ENCODE results near the gene ECE1.
"Not testable (repeated sequence)": the region's sequence is repeated elsewhere in the genome, so short reads cannot be mapped to it uniquely, and the experiment has no call there.

ECE1 gene

GRCh38 chr1:21174654-21175323, 115.5 kb downstream of the ECE1 start:
- TF ChIP-seq, protein P1, sequence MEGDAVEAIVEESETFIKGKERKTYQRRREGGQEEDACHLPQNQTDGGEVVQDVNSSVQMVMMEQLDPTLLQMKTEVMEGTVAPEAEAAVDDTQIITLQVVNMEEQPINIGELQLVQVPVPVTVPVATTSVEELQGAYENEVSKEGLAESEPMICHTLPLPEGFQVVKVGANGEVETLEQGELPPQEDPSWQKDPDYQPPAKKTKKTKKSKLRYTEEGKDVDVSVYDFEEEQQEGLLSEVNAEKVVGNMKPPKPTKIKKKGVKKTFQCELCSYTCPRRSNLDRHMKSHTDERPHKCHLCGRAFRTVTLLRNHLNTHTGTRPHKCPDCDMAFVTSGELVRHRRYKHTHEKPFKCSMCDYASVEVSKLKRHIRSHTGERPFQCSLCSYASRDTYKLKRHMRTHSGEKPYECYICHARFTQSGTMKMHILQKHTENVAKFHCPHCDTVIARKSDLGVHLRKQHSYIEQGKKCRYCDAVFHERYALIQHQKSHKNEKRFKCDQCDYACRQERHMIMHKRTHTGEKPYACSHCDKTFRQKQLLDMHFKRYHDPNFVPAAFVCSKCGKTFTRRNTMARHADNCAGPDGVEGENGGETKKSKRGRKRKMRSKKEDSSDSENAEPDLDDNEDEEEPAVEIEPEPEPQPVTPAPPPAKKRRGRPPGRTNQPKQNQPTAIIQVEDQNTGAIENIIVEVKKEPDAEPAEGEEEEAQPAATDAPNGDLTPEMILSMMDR (conservative IDR thresholded peaks at IDR 0.05; ENCODE audit: low read length), result no peak
- H3K4me3 ChIP-seq (ENCODE audit: low read length), result peak overlapping the region; percentile 92
- DNase-seq (ENCODE audit: low read depth), result peak; percentile 76

DNA sequence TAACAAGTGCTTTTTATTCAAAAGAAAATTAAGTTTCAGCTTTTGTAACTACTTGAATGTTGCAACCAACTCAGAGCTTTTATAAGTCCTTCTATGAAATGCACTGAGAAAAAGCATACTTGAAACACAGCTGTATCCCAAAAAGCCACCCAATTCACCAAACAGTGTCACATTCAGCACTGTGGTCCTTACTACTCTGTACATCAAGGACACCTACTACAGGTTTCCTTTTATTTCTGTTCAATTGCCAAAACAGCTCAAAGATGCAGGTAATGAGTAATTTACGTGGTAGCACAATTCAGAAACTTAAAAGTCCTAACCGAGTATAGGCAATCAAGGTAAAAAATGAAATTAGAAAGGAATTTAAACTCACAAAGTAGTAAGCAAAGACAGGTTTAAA, 116.0 kb downstream of the ECE1 start:
- peak overlapping the region; percentile 92 for H3K4me3 ChIP-seq (ENCODE audit: low read length)
- TF ChIP-seq, protein P1 (conservative IDR thresholded peaks at IDR 0.05; ENCODE audit: low read length), result no peak
- no peak for DNase-seq (ENCODE audit: low read depth)

DNA sequence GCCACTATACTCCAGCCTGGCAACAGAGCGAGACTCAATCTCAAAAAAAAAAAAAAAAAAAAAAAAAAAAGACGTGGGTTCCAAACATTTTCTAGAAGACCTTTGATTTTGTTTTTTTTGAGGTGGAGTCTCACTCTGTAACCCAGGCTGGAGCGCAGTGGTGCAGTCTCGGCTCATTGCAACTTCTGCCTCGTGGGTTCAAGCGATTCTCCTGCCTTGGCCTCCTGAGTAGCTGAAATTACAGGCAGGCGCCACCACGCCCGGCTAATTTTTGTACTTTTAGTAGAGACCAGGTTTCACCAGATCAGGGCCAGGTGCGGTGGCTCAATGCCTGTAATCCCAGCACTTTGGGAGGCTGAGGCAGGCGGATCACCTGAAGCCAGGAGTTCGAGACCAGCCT, 117.2 kb downstream of the ECE1 start:
- DNase-seq (ENCODE audit: low read depth); H3K4me3 ChIP-seq (ENCODE audit: low read length): not testable (repeated sequence)

GRCh38 chr1:21170837-21171236, 119.4 kb downstream of the ECE1 start:
- H3K4me3 ChIP-seq (ENCODE audit: low read length), result not testable (repeated sequence)
- peak; percentile 68 for DNase-seq (ENCODE audit: low read depth)

GRCh38 chr1:21168444-21168843, 121.8 kb downstream of the ECE1 start:
- TF ChIP-seq, protein P1 (conservative IDR thresholded peaks at IDR 0.05; ENCODE audit: low read length), result no peak
- H3K4me3 ChIP-seq (ENCODE audit: low read length), result no peak overlapping the region
- no peak for DNase-seq (ENCODE audit: low read depth)
